Left renal pelvis (tissue), 4 donors: ENCODE results near the gene KIF13A. TPM values are rescaled to one million over a fixed set of nuclear protein-coding genes. Genes with fewer than 3 reads are reported as not detected.
"Not testable (repeated sequence)": the region's sequence is repeated elsewhere in the genome, so short reads cannot be mapped to it uniquely, and the experiment has no call there.

Source experiments
- DNase-seq, 4 donors: peaks; one replicate each; pipeline ENCODE4 v3.0.0-alpha.2; 2013; ENCODE audit warnings: low read depth in 4 of 4, low spot score in 3 of 4
- polyA plus RNA-seq, 4 donors: library from polyadenylated mRNA; unstranded; fragments of 120-200 nt; gene quantifications; one replicate each; pipeline ENCODE4 v1.2.1, GENCODE V29; 2013; ENCODE audit not compliant: insufficient read length in 4 of 4

Gene KIF13A
- polyA plus RNA-seq, 4 donors = 36.6 to 40.0 (median 36.9) TPM

DNA sequence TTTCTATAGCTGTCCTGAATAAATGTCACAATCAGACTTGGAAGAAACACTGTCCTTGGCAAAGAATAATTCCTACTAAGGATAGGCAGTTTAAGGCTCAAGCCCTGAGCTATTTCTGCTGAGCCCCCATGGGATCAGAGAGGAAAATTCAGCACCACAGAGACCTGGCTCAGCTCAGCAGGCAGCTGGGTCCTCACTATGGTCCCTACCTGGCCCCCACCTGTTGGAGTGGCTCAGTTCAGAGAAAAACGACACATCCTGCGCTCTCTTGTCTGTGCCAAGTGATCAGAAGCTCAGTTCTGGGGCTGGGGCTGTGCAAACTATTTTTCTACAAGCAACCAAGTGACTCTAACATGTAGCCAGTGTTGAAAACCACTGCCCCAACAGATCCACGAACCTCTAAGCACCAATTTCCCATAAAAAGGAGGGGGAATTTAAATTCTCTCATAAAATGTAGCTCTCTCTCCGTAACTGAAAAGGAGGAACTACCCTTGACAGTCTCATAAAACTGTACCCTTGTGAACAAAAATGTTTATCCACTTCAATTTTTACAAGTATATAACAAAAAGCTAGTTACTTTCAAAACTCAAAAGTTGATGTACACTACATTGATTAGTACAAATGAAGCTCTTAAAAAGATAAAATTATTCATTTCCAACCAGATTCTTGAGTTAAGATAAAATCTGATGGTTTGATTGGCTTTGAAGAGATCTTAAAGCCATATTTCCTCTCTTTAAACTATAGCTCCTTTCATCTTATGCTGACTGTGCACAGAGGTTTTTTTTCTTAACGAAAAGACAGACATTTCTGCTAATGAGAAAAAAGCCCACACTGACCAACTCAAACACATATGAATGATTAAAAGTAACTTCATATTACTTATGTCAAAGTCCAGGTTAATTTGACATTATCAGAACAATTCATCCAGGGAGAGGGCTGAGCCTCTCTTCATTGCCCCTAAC, 52.0 kb downstream of the KIF13A start:
- no peak for DNase-seq

DNA sequence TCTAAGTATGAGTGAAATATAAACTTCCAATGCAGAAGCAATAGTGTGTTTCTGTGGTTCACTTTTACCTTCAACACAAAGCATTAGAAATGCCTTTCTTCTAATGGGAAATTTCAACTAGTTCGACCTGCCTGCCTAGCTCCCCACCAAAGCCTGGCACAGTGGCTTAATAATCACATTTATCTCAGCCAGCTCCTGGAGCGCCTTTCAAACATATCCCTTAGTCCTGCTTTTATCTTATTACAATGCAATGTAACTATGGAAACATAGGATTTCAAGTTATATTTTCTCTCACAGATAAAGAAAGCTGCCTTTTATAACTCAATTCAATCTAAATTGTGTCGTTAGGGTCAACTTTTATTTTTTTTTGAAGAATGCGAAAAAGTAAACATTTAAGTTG, 53.7 kb downstream of the KIF13A start:
- DNase-seq = no peak

DNA sequence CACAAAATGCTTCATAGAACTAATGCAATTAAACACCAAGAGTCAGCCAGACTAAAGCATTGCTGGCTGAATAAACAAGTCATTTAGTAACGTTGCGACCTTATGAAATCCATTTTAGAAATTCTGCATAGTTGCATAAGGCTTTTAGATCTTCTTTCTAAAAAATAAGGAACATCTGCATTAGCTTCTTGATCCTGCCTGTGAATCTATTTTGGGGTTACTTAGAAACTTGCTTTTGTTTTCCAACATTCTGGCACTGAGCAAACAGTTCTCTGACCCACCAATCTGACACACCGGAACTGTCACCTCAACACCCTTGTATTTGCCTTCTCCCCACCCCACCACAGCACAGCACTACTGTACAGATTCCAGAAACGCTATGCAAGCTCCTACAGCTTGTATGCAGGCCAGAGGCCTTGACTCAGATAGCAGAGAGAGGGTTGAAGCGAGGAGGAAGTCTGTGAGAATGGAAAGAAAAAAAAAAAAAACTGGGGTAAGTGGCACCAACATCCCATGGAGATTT, 55.0 kb downstream of the KIF13A start:
- no peak for DNase-seq

- no peak for DNase-seq
Measured at GRCh38 chr6:17931227-17931626, 56.2 kb downstream of the KIF13A start.

DNA sequence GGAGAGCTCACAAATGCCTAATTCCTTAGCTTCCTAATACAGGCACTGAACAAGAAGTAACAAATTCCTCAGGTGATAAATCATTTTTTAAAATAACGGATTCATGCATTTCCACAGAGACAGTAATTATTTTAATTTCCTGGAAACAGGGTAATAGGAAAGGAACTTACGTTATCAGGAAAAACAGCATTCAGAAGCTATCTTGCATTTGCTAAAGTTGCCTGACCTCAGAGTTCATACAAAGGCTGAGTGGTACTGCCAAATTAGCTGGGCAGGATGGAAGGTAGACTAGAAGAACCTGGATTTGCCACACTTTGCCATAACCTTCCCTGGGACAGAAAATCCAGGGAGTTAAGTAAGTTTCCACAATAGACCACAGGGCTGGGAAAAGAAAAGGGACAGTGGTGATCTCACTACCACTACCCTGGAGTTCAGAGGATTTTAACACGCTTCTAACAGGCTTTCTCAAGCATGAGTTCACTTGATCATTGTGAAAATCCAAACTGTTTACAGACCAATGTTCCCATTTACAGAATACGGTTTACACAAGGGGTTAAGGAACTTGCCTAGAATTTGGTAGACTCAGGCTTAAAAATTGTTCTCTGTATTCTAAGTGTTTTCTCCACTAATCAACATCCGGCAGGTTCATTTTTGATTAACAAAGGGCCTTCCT, 57.0 kb downstream of the KIF13A start:
- no peak for DNase-seq

DNA sequence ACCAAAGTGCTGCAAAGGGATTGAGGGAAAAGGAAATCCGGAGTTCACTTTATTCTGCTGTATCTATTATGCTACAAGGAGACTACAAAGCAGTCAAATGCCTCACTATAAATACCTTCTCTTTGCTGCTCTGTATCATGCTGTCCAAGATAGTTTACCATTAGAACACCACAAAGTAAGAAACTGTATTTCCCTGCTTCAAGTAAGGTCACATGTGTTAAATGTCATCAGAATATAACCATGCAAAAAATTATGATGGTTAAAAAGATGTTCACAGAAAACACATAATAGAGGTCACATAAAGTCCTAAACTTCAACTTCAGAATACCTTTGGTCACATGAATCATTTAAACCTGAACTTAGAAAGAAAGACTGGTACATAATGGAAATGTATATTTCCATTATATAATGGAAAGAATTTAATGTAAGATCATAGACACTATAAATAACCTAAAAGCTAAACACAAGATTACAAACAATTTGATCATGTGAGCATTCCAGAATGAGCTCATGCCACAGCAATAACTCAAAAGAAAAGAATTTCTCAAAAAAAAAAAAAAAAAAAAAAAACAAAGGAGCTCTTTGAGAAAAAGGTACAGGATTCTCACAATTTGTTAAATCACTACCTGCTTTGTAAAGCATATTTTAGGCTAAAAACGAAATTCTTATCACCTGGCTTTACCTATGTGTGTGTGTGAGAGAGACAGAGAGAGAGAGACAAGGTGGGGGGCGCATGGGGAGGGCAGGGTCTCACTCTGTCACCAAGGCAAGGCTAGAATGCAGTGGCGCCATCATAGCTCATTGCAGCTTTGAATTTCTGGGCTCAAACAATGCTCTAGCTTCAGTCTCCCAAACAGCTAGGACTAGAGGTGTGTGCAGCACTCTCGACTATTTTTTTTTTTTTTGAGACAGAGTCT, 58.7 kb downstream of the KIF13A start:
- DNase-seq = no peak

GRCh38 chr6:17927705-17928104, 59.7 kb downstream of the KIF13A start:
- no peak for DNase-seq

- no peak for DNase-seq
Measured at GRCh38 chr6:17923401-17923863, 64.0 kb downstream of the KIF13A start.

DNA sequence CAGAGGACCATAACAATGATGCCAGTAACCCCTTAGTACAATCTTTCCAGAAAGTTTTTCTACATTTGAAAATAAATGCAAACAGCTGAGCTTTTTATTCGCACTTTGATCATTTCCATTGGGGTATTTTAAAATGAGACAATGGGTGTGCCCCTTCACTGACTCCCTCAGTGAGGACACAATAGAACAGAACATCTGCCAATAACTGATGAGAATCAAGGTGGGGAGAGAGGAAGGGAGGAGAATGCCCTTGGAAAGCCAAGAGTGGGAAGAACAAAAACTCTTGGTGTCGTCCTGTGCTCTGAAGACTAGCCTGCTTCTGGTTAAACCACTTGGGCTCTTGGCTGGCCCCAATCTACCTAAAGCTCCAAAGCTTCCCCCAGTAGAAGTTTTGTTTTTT, 66.0 kb downstream of the KIF13A start:
- DNase-seq = no peak

DNA sequence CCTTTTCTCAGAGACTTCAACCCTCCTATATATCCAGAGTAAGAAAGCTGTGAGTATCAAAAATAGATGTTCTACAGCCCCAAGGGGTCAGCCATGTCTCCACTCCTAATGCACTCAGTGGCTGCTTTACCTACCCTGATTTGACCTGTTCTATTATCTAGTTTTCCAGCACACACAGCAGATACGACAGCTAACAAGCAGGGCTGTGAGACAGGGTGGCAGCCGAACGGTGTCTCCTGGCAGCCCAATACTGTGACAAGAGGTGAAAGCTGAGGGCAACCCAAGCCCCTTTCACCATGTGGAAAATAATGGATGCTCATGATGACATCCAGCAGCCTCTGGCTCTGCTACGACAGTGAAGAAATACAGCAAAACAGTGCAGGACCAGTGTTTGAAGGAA, 67.9 kb downstream of the KIF13A start:
- DNase-seq = no peak

- no peak for DNase-seq
Measured at GRCh38 chr6:17917837-17918763, 69.3 kb downstream of the KIF13A start.

DNA sequence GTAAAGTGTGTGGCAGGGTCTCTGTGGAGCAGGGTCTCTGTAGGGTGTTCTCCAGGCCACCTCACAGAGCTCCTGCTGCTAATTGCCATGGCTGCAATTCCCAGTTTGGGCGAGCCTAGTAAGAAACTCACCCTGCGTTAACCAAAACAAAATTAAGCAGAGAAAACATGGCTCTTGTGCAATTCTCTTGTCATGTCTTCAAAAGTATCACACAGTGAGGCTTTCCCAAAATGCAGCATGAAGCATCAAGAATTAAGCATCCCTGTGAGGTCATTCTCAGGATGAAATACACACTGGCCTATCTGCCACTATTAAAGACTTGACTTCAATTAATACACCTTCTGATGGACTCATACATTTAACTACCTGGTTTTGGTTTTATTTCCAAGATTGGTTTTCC, 72.8 kb downstream of the KIF13A start:
- no peak for DNase-seq

DNA sequence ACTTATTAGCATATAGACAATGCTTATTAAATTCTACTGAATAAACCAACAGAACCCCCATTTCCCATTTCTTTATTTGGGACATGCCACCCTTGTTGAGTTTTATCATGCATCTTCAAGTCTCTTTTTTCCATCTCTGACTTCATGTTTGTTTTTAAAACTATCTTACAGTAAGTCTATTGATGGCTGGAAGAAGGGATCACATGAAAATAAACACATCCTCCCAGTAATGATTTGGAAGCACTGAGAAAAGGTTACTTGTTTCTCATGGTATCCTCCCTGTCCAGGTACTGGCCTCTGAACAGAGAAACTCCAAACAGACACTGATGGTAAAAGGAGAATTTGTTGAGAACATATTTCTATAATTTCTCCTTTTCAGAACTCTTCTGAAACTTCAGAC, 74.9 kb downstream of the KIF13A start:
- no peak for DNase-seq

DNA sequence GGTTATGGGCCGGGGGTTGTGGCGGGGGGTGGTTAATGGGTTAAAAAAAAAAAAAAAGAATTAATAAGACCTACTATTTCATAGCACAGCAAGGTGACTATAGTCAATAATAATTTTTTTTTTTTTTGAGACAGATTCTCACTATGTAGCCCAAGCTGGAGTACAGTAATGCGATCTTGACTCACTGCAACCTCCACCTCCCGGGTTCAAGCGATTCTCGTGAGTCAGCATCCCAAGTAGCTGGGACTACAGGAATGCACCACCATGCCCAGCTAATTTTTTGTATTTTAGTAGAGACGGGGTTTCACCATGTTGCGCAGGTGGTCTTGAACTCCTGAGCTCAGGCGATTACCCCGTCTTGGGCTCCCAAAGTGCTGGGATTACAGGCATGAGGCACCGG, 75.8 kb downstream of the KIF13A start:
- DNase-seq = not testable (repeated sequence)

- DNase-seq = no peak
Measured at GRCh38 chr6:17910189-17910588, 77.2 kb downstream of the KIF13A start.

- DNase-seq = no peak
Measured at GRCh38 chr6:17908831-17909230, 78.6 kb downstream of the KIF13A start.

- no peak for DNase-seq
Measured at GRCh38 chr6:17907406-17908229, 79.8 kb downstream of the KIF13A start.
